Endothelial cell (in vitro differentiated cells): Measurements from ENCODE around the gene PSTPIP1. TPM values are rescaled to one million over a fixed set of nuclear protein-coding genes. Genes with fewer than 3 reads are reported as not detected.

Experiments
- DNase-seq: peaks from one replicate; pipeline ENCODE4 v3.0.0; 2021; ENCODE audit warnings: low spot score
- H3K27ac Mint-ChIP-seq: one replicate; pipeline ENCODE4 v1.8.0; 2021; ENCODE audit warnings: mixed read lengths, inconsistent platforms; ENCODE audit not compliant: unreplicated experiment
- H3K27me3 Mint-ChIP-seq: one replicate; pipeline ENCODE4 v1.8.0; 2021; ENCODE audit warnings: mild to moderate bottlenecking, moderate library complexity, mixed read lengths, inconsistent platforms; ENCODE audit not compliant: unreplicated experiment
- H3K36me3 Mint-ChIP-seq: one replicate; pipeline ENCODE4 v1.8.0; 2021; ENCODE audit warnings: mild to moderate bottlenecking, low read depth, mixed read lengths, inconsistent platforms; ENCODE audit not compliant: unreplicated experiment
- H3K4me1 Mint-ChIP-seq: one replicate; pipeline ENCODE4 v1.8.0; 2021; ENCODE audit warnings: mild to moderate bottlenecking, mixed read lengths, inconsistent platforms; ENCODE audit not compliant: unreplicated experiment
- H3K4me3 Mint-ChIP-seq: one replicate; pipeline ENCODE4 v1.8.0; 2021; ENCODE audit warnings: mild to moderate bottlenecking, mixed read lengths, inconsistent platforms; ENCODE audit not compliant: unreplicated experiment
- H3K9me3 Mint-ChIP-seq: one replicate; pipeline ENCODE4 v1.8.0; 2021; ENCODE audit warnings: mixed read lengths, inconsistent platforms; ENCODE audit not compliant: unreplicated experiment
- CTCF ChIP-seq: fragments of 200-600 bp; sonication (generic); IDR thresholded peaks from one replicate; pipeline ENCODE4 v1.5.0; 2021; ENCODE audit warnings: antibody characterized with exemption; ENCODE audit not compliant: unreplicated experiment
- total RNA-seq: library from RNA; stranded (reverse); fragmentation: NEBNext Ultra II Directional; extraction: Animal tissue kit (Norgen Biotek cat#: 25700); gene quantifications from one replicate; pipeline ENCODE4 v1.2.1, GENCODE V29; 2021; ENCODE audit not compliant: unreplicated experiment

The PSTPIP1 gene
- total RNA-seq, 1 donor from 2014 or later = not detected

GRCh38 chr15:77084436-77084835 lies 89.5 kb downstream of the PSTPIP1 start:
- no peak overlapping the region for H3K4me3 Mint-ChIP-seq
- no peak overlapping the region for H3K27ac Mint-ChIP-seq
- TF ChIP-seq CTCF = no peak
- no peak for DNase-seq
- H3K9me3 Mint-ChIP-seq = no peaks in the 10 kb centered on the region
- peaks cover 4% of the 10 kb centered on the region for H3K4me1 Mint-ChIP-seq
- H3K36me3 Mint-ChIP-seq = no peaks in the 10 kb centered on the region
- H3K27me3 Mint-ChIP-seq = no peaks in the 10 kb centered on the region

DNA sequence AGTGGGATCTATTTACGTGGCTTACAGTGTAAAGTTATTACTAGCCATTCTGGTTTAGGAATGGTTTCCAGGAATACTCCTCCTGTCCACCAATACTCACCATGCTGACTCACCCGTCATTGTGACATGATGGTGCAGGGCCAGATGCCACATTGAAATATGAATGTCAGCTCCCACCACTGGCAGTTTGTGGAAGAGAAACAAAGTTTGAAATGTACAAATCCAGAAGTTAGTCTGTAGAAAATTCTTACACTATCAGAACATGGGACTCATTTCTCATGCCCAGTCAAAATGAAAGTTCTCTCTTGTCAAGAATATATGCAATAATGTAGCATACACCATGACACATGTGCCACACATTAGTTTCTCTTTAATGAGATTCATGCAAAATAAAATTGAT lies 90.4 kb downstream of the PSTPIP1 start:
- Mint-ChIP-seq H3K9me3 (no peaks in the 10 kb centered on the region), H3K4me3 (no peak overlapping the region), H3K27ac (no peak overlapping the region), H3K27me3 (no peaks in the 10 kb centered on the region), H3K36me3 (no peaks in the 10 kb centered on the region), H3K4me1 (peaks cover 4% of the 10 kb centered on the region)
- TF ChIP-seq CTCF = no peak
- DNase-seq = no peak

Other genes starting within 250 kb of the PSTPIP1 start
- gene SCAPER, start 89.8 kb upstream of the PSTPIP1 start, total RNA-seq = 18.1 TPM
- gene RCN2, start 63.4 kb upstream of the PSTPIP1 start, total RNA-seq = 76.1 TPM
- 140 TPM for gene TSPAN3, start 76.0 kb downstream of the PSTPIP1 start, total RNA-seq